Measurements from ENCODE around the gene SYPL1.

The SYPL1 gene

DNA sequence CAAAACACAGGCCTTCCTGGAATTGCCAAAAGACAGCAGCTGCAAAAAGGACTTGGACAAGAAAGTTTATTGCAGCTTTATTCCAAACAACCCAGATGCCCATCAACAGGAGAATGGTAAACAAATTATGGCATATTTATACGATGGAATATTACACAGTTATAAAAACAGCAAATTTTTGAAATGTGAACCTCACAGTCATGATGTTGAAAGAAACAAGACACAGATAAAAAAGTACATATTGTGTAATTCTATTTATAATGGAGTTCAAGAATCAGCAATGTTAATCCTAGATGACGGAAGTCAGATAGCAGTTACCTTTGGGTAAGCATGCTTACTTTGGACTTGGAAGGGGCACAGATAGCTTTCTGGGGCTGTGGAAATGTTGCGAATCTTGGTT lies 44.4 kb downstream of the SYPL1 start:
- no peak for DNase-seq (ENCODE audit: low read depth in 3 of 3)

DNA sequence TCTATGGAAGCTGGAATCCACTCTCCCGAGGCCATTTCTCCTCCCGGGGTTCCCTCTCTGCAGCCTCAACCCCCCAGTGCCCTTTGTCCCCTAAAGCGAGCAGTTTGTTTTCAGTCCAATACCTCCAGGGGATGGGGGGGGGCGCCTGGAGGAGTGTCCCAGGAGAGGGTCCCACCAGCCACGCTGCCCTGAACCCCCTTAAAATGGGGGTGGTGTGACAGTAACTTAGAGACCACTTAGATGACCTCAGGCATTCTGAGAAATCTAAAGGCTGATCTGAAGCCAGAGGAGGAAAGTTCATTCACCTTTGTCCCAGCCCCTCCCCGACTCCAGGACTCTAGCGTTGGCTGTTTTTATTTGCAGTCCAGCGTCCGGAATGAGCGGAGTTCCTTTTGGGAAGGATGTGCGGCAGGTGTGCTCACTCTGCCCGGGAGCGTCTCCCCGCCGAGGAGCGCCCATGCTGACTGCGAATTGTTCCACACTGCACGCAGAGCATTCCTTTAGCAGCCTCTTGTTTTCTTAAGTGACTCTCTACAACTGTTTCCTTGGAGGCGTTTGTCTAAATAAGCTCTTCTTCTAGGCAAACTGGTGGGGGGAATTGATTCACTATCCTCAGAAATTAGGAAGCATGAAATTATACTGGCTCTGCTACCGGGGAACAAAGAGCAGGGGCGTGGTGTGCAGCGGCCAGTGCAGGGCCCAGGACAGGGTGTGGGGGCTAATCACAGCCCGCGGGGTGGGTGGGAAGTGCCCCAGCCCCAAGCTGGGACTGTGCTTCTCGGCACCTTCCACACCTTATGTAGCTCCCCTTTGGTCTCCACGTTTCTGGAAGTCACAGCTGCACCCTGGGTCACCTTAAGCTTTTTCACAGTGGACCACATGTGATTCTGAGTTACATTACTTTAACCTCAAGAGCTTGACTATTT lies 46.3 kb downstream of the SYPL1 start:
- DNase-seq (ENCODE audit: low read depth in 3 of 3): no peak

DNA sequence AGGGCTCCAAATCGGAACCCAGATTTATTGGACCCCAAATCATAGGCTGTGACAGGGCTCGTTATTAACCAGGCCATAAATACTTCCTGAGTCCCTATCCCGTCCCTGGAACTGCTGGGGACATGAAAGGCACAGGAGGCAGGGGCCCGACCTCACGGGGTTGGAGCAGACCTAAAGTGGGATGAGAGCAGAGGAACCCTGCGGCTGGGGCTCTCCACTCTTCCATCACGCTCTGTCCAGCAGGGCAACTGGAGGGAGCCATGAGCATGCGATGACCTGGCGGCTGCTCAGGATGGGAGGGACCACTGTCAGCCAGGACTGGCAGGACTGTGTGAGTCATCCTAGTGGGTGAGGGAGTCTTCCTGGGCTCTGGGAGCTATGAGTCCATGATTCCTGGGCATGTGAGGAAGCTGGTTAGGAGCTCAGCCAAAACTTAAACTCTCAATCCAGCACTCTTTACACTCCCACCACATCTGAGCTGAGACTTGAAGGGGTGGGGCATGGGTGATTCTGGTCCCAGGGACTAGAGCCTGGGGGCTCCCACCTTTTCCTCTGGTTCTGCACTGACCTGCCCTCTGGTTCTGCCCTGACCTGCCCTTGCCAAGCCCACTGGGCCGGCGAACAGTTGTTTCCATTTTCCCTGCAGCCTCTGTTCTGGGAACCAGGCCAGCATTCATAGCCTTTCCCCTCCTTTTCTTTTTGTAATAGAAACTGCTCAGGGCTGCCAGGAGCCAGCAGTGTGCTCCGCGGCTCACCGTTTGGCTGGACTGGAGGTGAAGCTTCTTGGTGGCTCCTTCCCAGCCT lies 47.1 kb downstream of the SYPL1 start:
- DNase-seq (ENCODE audit: low read depth in 3 of 3): no peak

DNA sequence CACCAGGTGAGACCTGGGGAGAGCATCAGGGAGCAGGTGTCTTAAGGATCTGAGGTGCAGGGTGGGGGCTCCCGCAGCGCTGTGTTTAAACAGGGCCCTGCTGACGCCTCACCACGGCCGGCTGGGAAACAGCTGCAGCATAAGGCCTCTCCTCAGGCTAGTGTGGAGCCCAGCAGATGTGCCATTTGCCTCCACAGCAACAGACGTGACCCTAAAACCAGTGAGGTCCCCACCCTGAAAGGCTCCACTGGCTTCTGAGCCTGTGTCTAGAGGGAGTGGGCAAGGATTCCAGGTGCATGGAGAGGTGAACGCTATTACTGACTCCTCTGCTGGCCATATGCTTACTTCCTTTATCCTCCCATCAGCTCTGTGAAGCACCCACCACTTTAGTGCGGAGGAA lies 47.8 kb downstream of the SYPL1 start:
- no peak for DNase-seq (ENCODE audit: low read depth in 3 of 3)

DNA sequence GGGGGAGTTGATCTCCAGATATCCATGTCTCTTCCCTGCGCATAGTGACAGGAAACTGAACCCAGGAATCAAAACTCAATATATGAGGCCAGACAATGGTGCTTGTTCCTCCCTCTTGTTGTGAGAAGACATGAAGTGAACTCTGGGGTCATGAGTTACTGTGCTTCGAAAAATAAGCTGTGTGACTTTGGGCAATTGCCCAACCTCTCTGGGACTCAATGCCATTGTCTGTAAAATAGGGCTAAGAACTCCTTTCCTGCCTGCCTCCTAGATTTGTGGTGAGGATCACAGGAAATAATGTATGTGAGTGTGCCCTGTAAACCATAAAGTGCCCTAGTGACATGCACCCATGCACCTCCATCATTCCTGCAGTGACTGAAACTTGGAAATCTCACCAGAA lies 48.4 kb downstream of the SYPL1 start:
- no peak for DNase-seq (ENCODE audit: low read depth in 3 of 3)

DNA sequence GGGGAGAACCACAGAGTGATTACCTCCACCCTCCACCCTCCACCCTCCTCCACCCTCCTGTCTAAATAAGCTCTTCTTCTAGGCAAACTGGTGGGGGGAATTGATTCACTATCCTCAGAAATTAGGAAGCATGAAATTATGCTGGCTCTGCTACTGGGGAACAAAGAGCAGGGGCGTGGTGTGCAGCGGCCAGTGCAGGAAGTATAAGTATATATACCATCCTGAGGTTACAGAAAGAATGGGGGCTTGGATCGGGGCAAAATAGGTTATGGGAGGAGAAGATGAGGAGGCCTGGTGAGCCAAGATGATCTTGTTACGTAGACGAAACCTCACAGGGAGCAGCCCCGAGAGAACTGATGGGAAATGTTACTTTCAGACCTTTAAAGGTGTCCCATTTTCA lies 49.1 kb downstream of the SYPL1 start:
- DNase-seq (ENCODE audit: low read depth in 3 of 3): no peak

DNA sequence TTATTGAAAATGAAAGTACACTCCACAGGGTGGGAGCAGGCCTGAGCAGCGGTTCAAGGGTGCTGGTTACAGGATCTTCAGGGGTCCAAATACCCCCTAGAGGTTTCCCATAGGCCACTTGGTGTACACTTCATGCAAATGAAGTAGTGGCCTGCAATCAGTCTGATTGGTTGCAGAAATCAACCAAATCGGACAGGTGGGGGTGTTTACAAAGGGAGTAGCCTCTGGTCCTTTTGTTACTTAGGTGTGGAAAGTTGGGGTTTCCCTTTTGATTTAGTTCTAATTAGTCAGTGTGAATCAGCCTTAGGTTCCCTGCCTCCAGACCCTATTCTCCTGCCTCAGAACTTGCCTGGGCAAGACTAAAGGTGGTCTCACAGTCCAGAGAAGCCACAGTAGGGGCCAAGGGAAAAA lies 49.6 kb downstream of the SYPL1 start:
- no peak for DNase-seq (ENCODE audit: low read depth in 3 of 3)

DNA sequence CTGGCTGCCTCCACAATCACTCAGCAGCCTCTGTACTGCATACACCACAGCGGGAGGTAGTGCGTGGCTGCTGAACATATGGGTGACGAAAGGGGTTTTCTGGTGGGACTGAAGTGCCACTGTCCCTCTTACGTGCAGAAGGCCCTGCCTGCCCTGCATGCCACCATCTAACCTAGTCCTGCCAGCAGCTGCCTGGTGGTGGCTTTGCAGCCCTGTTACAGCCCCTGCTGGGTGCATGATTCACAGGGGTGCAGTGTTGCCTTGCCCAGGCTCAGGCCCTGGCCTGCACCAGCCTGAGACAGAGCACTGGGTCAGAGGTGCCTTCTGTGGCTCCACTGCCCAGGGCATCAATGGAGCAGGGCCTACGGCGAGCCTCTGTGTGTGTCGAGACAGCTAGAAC lies 50.1 kb downstream of the SYPL1 start:
- no peak for DNase-seq (ENCODE audit: low read depth in 3 of 3)

DNA sequence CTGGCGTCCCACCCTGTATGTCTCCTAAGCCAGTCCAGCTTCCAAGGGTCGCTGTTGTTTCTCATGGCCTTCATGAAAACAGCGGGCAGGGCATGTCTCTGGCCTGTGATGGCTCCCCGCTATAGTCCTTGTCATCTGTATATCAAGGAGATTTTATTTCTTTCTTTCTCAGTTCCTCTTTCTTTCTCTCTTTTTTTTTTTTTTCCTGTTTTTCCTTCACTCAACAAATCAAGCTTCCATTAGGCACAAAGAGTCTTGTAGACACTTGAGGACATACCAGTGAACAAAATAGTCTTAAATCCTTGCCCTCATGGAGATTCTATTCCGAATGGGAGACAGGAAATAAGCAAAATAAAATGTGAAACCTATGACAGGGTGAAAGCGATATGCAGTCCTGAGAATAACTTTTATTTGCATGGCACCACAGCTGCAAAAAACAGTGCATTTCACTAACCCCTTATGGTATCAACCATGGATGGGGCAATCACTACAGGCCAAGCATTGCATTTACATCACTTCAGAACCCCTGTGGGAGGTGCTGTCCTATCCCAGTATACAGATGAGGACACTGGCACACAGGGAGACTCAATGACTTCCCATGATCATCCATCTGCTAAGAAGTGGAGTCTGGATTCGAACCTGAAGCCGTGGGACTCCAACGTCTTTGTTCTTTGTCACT lies 50.7 kb downstream of the SYPL1 start:
- no peak for DNase-seq (ENCODE audit: low read depth in 3 of 3)

DNA sequence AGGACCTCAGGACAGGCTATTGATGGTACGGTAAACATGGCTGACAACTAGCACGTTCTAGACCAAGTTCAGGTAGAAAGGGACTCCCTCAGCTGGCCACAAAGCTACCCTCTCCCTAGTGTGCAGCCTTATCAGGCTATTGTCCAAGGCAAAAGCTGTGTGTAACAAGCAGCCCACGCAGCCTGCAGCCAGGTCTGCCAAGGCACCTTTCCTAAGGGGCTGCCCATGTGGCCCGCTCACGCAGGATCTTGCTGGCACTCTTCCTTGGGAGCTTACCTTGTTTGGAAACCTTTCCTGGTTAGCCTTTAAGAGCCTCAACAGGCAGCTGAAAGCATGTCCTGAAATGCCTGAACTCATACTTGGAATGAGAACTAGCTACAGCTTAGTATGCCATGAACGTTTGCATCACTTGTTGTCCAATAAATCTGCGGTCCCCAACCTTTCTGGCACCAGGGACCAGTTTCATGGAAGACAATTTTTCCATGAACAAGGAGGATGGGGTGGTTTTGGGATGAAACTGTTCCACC lies 51.7 kb downstream of the SYPL1 start:
- no peak for DNase-seq (ENCODE audit: low read depth in 3 of 3)

DNA sequence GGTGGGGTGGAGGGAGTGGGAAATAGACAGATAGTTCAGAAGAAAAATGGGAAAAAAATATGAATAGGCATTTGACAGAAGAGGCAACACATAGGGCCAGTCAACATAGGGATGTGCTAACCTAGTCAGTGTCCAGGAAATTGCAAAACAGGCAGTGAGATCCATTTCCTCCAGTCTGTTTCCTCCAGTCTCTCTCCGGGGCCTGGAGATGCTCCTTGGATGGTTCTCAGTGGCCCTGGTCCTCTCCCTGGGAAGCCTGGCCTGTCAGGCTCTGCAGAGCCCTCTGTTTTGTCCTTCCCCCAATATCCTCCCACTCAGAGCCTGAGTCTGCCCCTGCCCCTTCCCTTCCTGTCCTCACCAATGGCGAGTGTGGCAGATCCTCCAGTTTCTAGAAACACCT lies 52.6 kb downstream of the SYPL1 start:
- no peak for DNase-seq (ENCODE audit: low read depth in 3 of 3)

DNA sequence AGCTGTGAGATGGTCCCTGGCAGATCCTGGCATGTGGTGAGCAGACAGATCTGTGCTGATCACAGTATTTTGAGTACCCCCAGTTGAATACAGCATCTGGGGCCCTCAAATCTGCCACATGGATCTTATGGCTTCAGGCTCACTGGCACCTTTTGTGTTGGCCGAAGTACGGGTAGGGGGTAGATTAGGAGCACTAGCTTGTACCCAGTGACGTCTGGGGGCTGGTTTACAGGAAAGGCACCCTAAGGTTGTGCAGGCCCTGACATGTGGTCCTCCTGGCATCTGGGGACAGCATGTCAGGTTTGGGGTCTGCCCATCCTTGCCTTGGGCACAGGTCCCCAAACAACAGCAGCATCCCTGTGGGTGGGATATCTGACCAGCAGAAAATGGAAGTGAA lies 53.2 kb downstream of the SYPL1 start:
- no peak for DNase-seq (ENCODE audit: low read depth in 3 of 3)

DNA sequence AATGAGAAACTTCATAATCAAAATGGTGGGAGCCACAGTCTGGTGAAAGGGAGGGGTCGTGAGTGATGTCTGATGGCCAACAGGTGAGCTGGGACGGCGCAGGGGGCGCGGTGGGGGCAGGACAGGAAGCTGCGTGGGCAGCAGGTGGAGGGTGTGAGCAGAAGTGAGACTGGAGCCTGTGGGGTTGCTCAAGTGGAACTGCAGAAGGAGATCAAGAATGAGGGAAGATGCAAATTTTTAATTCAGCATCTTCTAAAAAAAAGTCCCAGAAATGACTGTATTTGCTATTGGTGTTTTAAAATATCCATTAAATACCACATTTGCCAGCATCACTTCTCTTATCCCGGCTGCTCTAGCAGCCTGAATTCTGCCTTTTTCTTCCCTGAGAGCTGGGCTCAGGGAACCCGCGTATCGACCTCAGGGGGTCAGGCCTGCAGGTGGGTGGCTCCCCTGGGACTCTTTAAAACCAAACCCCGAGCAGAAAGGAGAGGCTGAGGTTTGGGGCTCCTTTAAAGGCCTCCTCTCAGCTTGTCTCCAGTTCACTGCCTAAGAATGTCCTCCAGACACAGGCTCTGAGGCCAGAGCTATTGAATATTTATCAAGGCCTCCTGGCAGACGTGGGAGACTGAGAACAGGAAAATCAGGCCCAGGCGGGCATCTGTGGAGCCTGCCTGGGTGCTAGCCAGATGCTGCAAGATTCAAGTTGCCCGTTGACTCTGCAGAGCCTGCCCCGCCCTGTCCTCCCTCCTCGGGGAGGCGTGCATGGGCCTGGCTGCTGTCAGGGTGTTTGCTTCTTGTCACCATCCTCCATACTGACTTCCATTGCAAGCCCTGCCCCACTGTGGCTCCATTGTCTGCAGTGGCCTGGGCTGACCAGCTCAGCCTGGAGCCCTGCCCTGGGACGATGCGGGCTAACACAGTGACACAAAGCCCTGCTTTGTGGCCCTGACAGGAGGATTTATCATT lies 53.9 kb downstream of the SYPL1 start:
- DNase-seq (ENCODE audit: low read depth in 3 of 3): no peak

DNA sequence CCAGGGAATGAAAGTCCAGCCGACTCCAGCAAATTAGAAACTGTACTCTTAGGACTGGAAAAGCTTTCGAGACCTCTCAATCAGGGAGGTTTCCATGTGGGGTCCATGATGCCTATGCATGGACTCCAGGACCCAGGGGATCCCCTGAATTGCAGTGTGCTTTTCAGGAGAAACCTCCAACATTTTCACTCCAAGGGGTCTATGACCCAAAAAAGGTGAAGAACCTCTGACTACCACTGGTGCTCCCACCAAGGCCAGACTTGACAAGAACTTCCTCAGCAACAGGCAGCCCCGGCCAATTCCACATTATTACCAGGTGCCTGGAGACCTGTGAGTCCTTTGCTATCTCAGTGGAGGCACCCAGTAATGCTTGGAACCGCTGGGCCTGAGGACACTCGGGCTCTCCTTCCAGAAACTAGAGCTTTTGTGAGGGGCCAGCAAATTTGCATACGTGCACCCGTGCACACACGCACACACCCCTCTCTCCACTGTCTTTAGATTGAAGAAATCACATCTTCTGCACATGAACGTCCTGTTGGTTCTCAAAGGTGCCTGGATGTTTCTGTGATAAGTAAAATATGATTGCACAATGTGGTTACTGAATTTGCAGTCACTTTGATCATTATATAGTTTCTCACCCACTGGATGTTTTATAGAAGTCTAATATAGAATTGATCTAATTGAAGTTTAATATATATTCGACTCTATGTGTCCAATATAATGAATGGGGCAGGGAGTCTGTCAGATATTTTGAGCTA lies 54.7 kb downstream of the SYPL1 start:
- no peak for DNase-seq (ENCODE audit: low read depth in 3 of 3)

DNA sequence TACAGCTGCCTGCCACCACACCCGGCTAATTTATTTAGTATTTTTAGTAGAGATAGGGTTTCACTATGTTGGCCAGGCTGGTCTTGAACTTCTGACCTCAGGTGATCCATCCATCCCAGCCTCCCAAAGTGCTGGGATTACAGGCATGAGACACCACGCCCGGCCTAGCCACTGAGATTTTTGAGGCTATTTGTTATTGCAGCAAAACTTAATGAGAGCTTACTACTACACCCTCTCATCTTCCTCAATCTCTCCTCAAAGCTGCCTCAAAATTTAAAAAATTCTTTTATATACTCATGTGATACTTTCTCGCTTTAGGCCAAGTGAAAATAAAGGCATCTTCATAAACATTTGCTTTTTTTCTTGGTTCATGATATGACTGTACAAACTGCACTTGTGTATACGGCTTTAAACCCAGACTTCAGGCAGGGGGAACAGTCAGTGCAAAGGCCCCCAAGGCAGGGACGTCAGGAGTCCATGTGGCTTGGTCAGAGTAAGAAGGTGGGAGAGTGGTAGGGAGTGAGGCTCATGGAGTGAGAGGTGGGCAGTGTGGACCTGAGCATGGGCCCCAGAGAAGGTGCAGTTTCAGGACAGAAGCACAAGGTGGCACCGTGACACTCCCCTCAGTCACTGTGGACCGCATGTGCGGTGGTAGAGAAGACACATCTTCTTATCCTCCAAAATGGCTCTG lies 55.5 kb downstream of the SYPL1 start:
- DNase-seq (ENCODE audit: low read depth in 3 of 3): peak; percentile 41 to 61 (median 51)

DNA sequence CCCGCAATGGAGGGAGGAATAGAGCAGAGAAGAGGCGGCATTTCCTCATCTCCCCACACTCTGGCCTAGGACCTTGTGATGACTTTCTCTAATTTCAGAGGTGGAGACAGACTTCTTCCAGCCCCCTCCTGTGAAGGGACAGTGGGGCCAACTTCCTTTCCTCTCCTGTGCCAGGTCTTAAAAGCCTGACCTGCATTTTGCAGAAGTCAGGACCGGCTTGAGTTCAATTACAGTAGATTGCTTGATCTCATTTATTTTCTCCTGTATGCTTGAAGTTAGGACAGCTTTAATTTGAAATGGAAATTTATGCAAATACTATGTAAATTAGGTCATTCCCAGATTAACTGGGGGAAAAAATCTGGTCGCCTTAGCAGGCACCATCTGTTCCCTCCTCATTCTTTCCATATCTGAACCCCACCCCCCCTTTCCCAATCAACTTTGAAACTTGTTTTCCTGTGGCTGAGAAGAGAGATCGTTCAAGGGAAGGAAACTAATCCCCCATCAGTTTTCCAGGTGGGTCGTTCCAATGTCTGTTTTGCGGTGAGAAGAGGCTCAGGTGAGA lies 57.1 kb downstream of the SYPL1 start:
- DNase-seq (ENCODE audit: low read depth in 3 of 3): no peak

DNA sequence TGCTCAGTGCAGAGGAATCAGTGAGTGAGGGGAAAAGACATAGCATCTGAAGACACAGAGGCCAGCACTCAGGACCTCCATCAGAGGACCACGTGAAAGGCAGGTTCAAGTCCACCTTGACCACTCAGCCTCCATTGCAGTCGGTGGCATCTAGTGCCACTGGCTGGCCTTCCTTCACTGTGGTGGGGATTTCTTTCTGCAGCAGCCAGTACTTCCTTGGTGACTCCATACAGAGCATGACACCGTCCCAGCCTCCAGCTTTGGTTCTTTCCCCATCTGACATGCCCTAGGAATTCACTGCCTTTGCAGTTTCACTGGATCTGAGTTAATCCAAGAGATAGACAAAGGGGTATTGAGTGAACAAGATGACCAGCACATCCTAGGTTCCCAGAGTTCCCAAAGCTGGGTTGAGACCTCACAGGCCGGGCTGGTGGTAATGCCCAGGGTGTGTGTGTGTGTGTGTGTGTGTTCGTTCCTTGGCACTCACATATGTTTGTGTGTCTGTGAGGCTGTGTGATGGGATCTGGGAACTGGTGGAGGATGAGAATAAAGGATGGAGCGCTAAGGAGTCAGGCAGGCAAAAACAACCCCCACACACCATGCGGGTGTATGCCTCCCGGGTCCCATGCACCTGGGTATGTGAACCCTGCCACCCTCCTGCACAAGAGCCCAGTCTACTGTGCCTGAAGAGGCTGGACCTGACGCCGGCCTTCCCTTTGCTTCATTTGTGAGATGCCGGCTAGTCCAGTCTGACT lies 57.8 kb downstream of the SYPL1 start:
- no peak for DNase-seq (ENCODE audit: low read depth in 3 of 3)

DNA sequence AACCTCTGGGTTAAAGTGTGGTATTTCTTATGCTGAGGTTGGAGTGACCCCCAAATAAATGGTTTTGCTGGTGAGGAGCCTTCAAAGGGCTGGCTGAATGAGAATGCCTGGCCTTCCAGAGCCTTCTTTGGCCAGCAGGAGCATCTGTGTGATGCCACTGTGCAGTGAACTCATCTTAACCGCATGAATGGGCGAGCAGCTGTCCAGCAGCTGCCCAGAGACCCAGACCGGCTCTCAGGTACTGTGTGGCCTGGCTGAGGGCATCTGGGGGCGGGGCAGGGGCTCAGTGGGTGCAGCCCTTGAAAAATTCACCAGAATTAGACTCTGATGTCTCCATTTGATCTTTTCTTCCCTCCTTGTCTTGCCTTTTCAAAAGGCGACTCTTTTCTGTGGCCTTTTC lies 59.0 kb downstream of the SYPL1 start:
- DNase-seq (ENCODE audit: low read depth in 3 of 3): no peak

DNA sequence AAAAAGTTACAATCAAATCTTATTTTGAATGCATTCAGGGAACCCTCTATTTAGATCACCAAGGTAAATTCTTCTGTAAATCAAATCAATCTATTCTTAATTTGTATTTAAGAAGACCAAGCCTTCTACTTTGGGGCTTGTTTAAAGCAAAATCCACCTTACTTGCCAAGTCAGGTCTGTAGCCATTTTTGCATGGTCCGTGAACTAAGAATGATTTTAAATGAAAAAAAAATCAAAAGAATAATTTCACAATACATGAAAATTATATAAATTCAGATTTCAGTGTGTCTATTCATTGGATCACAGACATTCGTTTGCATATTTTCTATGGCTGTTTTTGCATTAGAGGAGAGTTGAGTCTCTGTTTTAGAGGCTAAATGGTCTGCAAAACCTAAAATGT lies 59.4 kb downstream of the SYPL1 start:
- no peak for DNase-seq (ENCODE audit: low read depth in 3 of 3)

Measured in stimulated activated CD4-positive, alpha-beta T cell treated with anti-CD3 and anti-CD28 coated beads, TNF-alpha, amount 100 ng/mL, for 24 hours (primary cell).